ENCODE measurements around the gene PRKCB.

The PRKCB gene

DNA sequence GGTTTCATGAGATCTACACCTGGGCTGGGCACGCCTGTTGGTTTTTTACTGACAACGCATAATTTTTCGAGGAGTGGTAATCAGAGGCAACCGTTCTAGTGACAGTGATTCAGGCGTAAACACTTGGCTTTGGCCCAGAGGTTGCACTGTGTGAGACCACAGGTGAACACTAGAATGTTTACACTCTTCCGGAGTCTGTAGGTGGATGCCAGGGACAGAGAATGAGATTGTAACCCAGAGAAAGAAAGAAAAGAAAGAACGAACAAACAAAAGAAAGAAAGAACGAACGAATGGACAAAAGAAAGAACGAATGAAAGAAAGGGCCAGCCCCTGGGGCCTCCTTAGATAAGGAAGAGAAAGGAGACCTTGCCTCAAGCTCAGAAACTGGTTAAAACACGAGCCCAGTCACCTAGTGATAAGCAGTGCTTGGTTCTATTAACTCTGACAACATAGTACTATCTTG is 113.2 kb downstream of the PRKCB start:
- DNase-seq (ENCODE audit: low read depth in 1 of 2, low spot score in 1 of 2) = no peak
- no peak for TF ChIP-seq JUND (IDR thresholded peaks at IDR 0.05; ENCODE audit: low read depth)
- in situ Hi-C loops (cut with HindIII; ENCODE audit: low pct_unique_long_range_greater_than_20kb, low sequenced_read_pairs) = no loop called here

DNA sequence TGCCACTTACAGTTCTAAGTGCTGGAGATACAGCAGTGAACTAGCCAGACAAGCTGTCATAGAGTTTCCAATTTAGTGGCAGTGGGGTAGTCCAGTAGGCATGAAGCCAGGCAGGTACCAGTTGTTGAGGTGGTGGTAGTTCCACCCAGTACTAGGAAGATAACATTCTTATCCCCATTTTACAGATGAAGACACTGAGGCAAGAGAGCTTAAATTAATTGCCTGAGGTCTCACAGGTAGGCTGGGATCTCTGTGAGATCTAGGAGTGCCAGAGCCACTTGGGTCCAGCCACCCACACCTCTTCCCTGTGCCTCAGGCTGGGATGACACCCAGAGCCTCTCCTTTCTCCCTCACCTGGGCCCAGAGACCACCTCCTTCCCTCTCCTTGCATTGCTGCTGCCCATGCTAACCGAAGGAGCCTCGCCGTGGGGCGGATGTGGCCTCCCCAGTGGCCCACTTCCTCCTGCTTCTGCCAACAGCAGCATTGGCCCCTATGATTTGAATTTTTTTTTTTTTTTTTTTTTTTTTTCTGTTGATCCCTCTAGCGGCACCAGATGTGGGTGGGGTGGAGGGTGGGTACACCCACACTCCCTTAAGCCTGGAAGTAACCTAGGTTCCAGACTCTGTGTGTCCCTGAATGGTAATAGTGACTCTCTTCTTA is 114.0 kb downstream of the PRKCB start:
- TF ChIP-seq JUND (IDR thresholded peaks at IDR 0.05; ENCODE audit: low read depth) = no peak
- no peak for DNase-seq (ENCODE audit: low read depth in 1 of 2, low spot score in 1 of 2)
- in situ Hi-C loops (cut with HindIII; ENCODE audit: low pct_unique_long_range_greater_than_20kb, low sequenced_read_pairs) = no loop called here

DNA sequence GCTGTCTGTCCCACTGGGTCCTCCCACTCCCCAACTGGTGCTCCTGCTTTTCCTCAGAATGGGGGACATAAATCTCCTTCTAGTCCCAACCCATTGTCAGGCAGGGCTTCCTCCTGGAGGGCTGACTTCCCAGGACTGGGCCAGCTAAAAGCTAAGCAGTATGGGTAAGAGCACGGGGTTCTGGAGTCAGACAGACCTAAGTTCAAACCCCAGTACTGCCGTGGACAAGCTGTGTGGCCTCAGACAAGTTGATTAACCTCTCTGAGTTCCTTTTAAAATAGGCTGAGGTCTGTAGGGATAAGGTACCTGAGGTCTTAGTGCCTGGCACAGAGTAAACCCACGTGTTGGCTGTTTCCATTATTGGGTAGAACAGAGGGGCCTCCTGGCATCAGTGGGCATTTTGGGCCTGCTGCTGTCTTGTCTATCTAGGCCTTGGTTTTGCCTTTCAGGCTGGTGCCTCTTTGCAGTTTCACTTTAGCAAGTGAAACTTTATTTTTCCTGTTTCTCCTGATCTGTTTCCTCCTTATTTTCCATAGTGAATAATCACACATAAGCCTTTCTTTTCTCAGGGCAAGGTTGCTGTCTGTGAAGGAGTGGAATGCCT is 114.6 kb downstream of the PRKCB start:
- TF ChIP-seq JUND (IDR thresholded peaks at IDR 0.05; ENCODE audit: low read depth) = no peak
- DNase-seq (ENCODE audit: low read depth in 1 of 2, low spot score in 1 of 2) = no peak
- in situ Hi-C loops (cut with HindIII; ENCODE audit: low pct_unique_long_range_greater_than_20kb, low sequenced_read_pairs) = no loop called here

GRCh38 chr16:23950898-23951297 is 115.1 kb downstream of the PRKCB start:
- DNase-seq (ENCODE audit: low read depth in 1 of 2, low spot score in 1 of 2) = no peak

GRCh38 chr16:23952128-23952970 is 116.6 kb downstream of the PRKCB start:
- DNase-seq (ENCODE audit: low read depth in 1 of 2, low spot score in 1 of 2) = peak in 1 of 2 experiments; percentile 21
- in situ Hi-C loops (cut with HindIII; ENCODE audit: low pct_unique_long_range_greater_than_20kb, low sequenced_read_pairs) = no loop called here
- TF ChIP-seq JUND (IDR thresholded peaks at IDR 0.05; ENCODE audit: low read depth) = no peak

More at GRCh38 chr16:23950898-23951297, 115.1 kb downstream of the PRKCB start:
- in situ Hi-C loops (cut with HindIII; ENCODE audit: low pct_unique_long_range_greater_than_20kb, low sequenced_read_pairs) = no loop called here
- TF ChIP-seq JUND (IDR thresholded peaks at IDR 0.05; ENCODE audit: low read depth) = no peak

- in situ Hi-C loops (cut with HindIII; ENCODE audit: low pct_unique_long_range_greater_than_20kb, low sequenced_read_pairs) = no loop called here
- DNase-seq (ENCODE audit: low read depth in 1 of 2, low spot score in 1 of 2) = no peak
- TF ChIP-seq JUND (IDR thresholded peaks at IDR 0.05; ENCODE audit: low read depth) = no peak
Observed at GRCh38 chr16:23952971-23953300, 117.2 kb downstream of the PRKCB start.

DNA sequence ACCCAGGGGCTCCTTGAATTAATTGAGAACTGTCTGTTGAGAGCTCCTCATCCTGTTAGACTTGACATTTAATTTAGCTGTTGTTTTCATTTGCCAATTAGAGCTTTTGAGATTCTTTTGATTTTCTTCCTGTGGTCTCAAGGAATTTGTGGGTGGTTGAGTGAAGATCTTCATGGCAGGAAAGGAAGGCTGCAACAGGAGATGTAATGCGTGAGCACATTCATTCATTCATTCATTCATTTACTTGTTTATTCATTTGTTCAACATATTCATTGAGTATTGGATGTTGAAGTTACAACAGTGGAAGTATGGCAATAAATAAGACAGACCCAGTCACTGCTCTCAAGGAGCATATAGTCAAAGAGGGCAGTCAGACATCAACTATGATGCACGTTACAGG is 117.7 kb downstream of the PRKCB start:
- no peak for DNase-seq (ENCODE audit: low read depth in 1 of 2, low spot score in 1 of 2)
- TF ChIP-seq JUND (IDR thresholded peaks at IDR 0.05; ENCODE audit: low read depth) = no peak
- in situ Hi-C loops (cut with HindIII; ENCODE audit: low pct_unique_long_range_greater_than_20kb, low sequenced_read_pairs) = no loop called here

GRCh38 chr16:23955088-23955487 is 119.3 kb downstream of the PRKCB start:
- DNase-seq (ENCODE audit: low read depth in 1 of 2, low spot score in 1 of 2) = no peak
- in situ Hi-C loops (cut with HindIII; ENCODE audit: low pct_unique_long_range_greater_than_20kb, low sequenced_read_pairs) = no loop called here
- no peak for TF ChIP-seq JUND (IDR thresholded peaks at IDR 0.05; ENCODE audit: low read depth)

- no peak for TF ChIP-seq JUND (IDR thresholded peaks at IDR 0.05; ENCODE audit: low read depth)
- no peak for DNase-seq (ENCODE audit: low read depth in 1 of 2, low spot score in 1 of 2)
- in situ Hi-C loops (cut with HindIII; ENCODE audit: low pct_unique_long_range_greater_than_20kb, low sequenced_read_pairs) = no loop called here
Observed at GRCh38 chr16:23957287-23957686, 121.5 kb downstream of the PRKCB start.

- in situ Hi-C loops (cut with HindIII; ENCODE audit: low pct_unique_long_range_greater_than_20kb, low sequenced_read_pairs) = no loop called here
- DNase-seq (ENCODE audit: low read depth in 1 of 2, low spot score in 1 of 2) = no peak
- TF ChIP-seq JUND (IDR thresholded peaks at IDR 0.05; ENCODE audit: low read depth) = no peak
Observed at GRCh38 chr16:23959072-23959751, 123.4 kb downstream of the PRKCB start.

DNA sequence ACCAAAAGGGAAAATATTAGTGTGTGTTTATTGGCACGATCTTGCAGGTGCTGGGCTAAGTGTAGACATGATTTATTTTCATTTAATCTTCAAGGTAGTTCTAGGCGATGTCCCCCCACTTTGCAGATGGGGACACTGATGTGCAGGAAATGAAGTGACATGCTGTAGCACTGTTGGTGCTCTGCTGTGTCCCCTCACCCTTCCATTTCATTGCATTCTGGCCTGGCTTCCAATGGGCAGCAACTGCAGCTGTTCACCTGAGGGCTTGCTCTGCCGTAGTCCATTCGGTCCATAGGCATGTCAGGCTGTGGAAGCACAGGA is 123.9 kb downstream of the PRKCB start:
- no peak for DNase-seq (ENCODE audit: low read depth in 1 of 2, low spot score in 1 of 2)
- no peak for TF ChIP-seq JUND (IDR thresholded peaks at IDR 0.05; ENCODE audit: low read depth)

DNA sequence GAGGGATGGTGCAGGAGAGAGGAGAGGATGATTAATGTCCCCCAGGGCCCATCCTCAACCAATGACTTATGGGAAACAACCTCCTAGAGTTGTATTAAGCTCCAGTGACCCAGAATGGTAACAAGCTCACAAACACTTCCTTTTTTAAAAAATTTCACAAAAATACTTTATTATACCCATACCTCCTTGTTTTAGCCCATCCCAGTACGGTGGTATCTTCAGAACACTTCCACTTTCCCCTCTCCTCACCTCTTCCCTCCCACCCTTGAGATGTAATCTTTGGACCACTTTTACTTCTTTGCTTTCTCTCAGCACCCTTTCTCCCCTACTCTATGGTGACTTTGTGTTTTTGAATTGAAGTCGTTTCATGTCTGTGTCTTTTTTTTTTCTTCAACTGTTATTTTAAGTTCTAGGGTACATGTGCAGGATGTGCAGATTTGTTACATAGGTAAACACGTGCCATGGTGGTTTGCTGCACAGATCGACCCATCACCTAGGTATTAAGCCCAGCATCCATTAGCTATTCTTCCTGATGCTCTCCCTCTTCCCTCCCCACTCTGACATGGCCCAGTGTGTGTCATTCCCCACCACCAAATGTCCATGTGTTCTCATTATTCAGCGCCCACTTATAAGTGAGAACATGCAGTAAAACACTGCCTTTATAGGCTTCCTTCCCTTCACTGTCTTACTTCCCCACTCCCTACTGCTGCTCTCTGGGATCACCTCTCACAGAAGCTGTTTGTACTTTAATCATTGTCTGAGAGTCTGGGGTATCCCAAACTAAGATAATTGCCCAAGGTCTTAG is 124.5 kb downstream of the PRKCB start:
- no peak for DNase-seq (ENCODE audit: low read depth in 1 of 2, low spot score in 1 of 2)
- in situ Hi-C loops (cut with HindIII; ENCODE audit: low pct_unique_long_range_greater_than_20kb, low sequenced_read_pairs) = no loop called here
- TF ChIP-seq JUND (IDR thresholded peaks at IDR 0.05; ENCODE audit: low read depth) = no peak

More for the DNA sequence above, 123.9 kb downstream of the PRKCB start:
- in situ Hi-C loops (cut with HindIII; ENCODE audit: low pct_unique_long_range_greater_than_20kb, low sequenced_read_pairs) = no loop called here

Measured in T47D (cell line).